Kidney epithelial cell (primary cell): ENCODE measurements around the gene LZTS3. TPM values are rescaled to one million over a fixed set of nuclear protein-coding genes. Genes with fewer than 3 reads are reported as not detected.

ENCODE experiments used
- DNase-seq: peaks from one replicate; pipeline ENCODE4 v3.0.0-alpha.2; 2010; ENCODE audit warnings: low read depth
- H3K27me3 ChIP-seq: 2 replicates; pipeline ENCODE4 v1.6.0; 2011; ENCODE audit warnings: low read length; ENCODE audit not compliant: control insufficient read depth, insufficient read depth
- H3K36me3 ChIP-seq: 2 replicates; pipeline ENCODE4 v1.5.1; 2011; ENCODE audit warnings: low read length; ENCODE audit not compliant: control insufficient read depth, insufficient read depth
- H3K4me3 ChIP-seq: 2 replicates; pipeline ENCODE4 v1.5.1; 2011; ENCODE audit warnings: low read depth, mild to moderate bottlenecking, control low read depth, low read length
- CTCF ChIP-seq: IDR thresholded peaks from 2 replicates; pipeline ENCODE4 v1.5.1; 2011; ENCODE audit warnings: mild to moderate bottlenecking, moderate library complexity, low read length, control low read depth, inconsistent platforms; ENCODE audit not compliant: insufficient read depth, poor library complexity, severe bottlenecking
- total RNA-seq: library from RNA; depleted of rRNA; stranded (reverse); fragments of >200 nt; gene quantifications from 2 replicates; pipeline ENCODE4 v1.2.3, GENCODE V29; 2015

LZTS3 gene
- total RNA-seq, 1 donor from 2014 or later, result 10.4 TPM

GRCh38 chr20:3209946-3210317 lies 36.6 kb upstream of the LZTS3 start:
- no peak for DNase-seq
- no peak for TF ChIP-seq CTCF
- Histone ChIP-seq H3K4me3 (peak overlapping the region; percentile 90), H3K27me3 (no peaks in the 10 kb centered on the region), H3K36me3 (peaks cover 2% of the 10 kb centered on the region)

- Histone ChIP-seq H3K36me3 (peaks cover 2% of the 10 kb centered on the region), H3K27me3 (no peaks in the 10 kb centered on the region), H3K4me3 (peak within 1 kb of the TSS; percentile 90)
- TF ChIP-seq CTCF, result no peak
- DNase-seq, result no peak
These were observed 36.1 kb upstream of the LZTS3 start, which contains the start of gene ITPA for GRCh38 chr20:3209257-3209945. Gene ITPA (plus strand): TSS chr20:3209498. CDS start chr20:3209552, 54 bp downstream.

- no peak for TF ChIP-seq CTCF
- no peak for DNase-seq
These were observed 35.5 kb upstream of the LZTS3 start for GRCh38 chr20:3208786-3209256.

GRCh38 chr20:3204124-3204794 lies 30.9 kb upstream of the LZTS3 start, which contains the start of gene DDRGK1:
Gene DDRGK1 (minus strand): TSS chr20:3204682. CDS start chr20:3204627, 55 bp downstream.
- Histone ChIP-seq H3K36me3 (peaks cover 2% of the 10 kb centered on the region), H3K27me3 (no peaks in the 10 kb centered on the region), H3K4me3 (peak within 1 kb of the TSS; percentile 69)
- TF ChIP-seq CTCF, result no peak
- peak; percentile 19 for DNase-seq

More at GRCh38 chr20:3208786-3209256, 35.5 kb upstream of the LZTS3 start:
- H3K27me3 ChIP-seq, result no peaks in the 10 kb centered on the region
- H3K36me3 ChIP-seq, result peaks cover 2% of the 10 kb centered on the region
- H3K4me3 ChIP-seq, result peak overlapping the region; percentile 90

- TF ChIP-seq CTCF, result no peak
- H3K27me3 ChIP-seq, result no peaks in the 10 kb centered on the region
- peaks cover 2% of the 10 kb centered on the region for H3K36me3 ChIP-seq
- DNase-seq, result no peak
- H3K4me3 ChIP-seq, result peak overlapping the region; percentile 69
These were observed 30.2 kb upstream of the LZTS3 start for GRCh38 chr20:3203315-3204123.
